ENCODE data around the gene PIAS2.

- no peak for TF ChIP-seq CTCF (conservative IDR thresholded peaks at IDR 0.05; ENCODE audit: low read depth, low read length)
- TF ChIP-seq EZH2 (IDR thresholded peaks at IDR 0.05; ENCODE audit: borderline replicate concordance, low read depth, low read length, poor library complexity, severe bottlenecking), result no peak
Observed at GRCh38 chr18:46810481-46811000, 106.8 kb downstream of the PIAS2 start.
